Right lobe of liver (tissue), 6 donors: ENCODE results near the gene DLX3. TPM values are rescaled to one million over a fixed set of nuclear protein-coding genes. Genes with fewer than 3 reads are reported as not detected.

Experiments
- ATAC-seq, 4 donors: fragments of 200-7000 bp; cut with Tn5 transposase; one replicate each; pipeline ENCODE4 v1.9.1; 2020; ENCODE audit warnings: mild to moderate bottlenecking in 4 of 4, moderate library complexity in 4 of 4
- DNase-seq, 3 donors: peaks; one replicate each; pipeline ENCODE4 v3.0.0-alpha.2; 2020
- H3K27ac ChIP-seq, 3 donors: fragments of 200-600 bp; one replicate each; pipeline ENCODE4 v1.8.0; 2022
- H3K27me3 ChIP-seq, 2 donors: fragments of 200-600 bp; one replicate each; pipeline ENCODE4 v1.8.0; 2022
- H3K36me3 ChIP-seq, 4 donors: fragments of 200-600 bp; sonication (generic) in 1 of 4; one replicate each; pipeline versions ENCODE4 v1.5.1 to v1.8.0; 2017 to 2022; ENCODE audit warnings: control low read depth in 1 of 4
- H3K4me1 ChIP-seq, 4 donors: fragments of 200-600 bp; sonication (generic) in 1 of 4; one replicate each; pipeline versions ENCODE4 v1.5.1 to v1.8.0; 2017 to 2022; ENCODE audit warnings: control low read depth in 1 of 4
- H3K4me3 ChIP-seq, 3 donors: fragments of 200-600 bp; one replicate each; pipeline ENCODE4 v1.8.0; 2022
- H3K9me3 ChIP-seq, 4 donors: fragments of 200-600 bp; sonication (generic) in 1 of 4; one replicate each; pipeline versions ENCODE4 v1.5.1 to v1.8.0; 2017 to 2022; ENCODE audit warnings: control low read depth in 1 of 4
- POLR2A ChIP-seq: fragments of 450-650 bp; IDR thresholded peaks from one replicate; pipeline ENCODE4 v1.6.1; 2017; ENCODE audit warnings: antibody characterized with exemption, mild to moderate bottlenecking
- WGBS: methylation state at CpG from one replicate; pipeline ENCODE4 v1.1.6; 2018; ENCODE audit warnings: low coverage, low lambda C conversion rate; ENCODE audit not compliant: insufficient coverage; ENCODE audit errors: missing lambda C conversion rate; 5-methylcytosine and 5-hydroxymethylcytosine counted together
- intact Hi-C, 2 donors: fragments of 100-400 bp; cut with DNase I; formaldehyde crosslinking; loops; one replicate each; pipeline versions ENCODE4 v1.11.2 to v1.14.1; 2022
- total RNA-seq, 6 experiments: library from RNA; depleted of rRNA in 2 of 6; stranded (reverse); fragments of >200 nt in 2 of 6; fragmentation: NEBNext Ultra II Directional in 3 of 6; extraction: Animal tissue kit (Norgen Biotek cat#: 25700) in 3 of 6; gene quantifications; one replicate each; pipeline versions ENCODE4 v1.1.0 to v1.2.4, GENCODE V29; 2016 to 2023
- TF ChIP-seq, protein P1 (sequence below), 4 donors: fragments of 200-600 bp in 3 of 4; fragments of 450-650 bp in 1 of 4; IDR thresholded peaks; one replicate each; pipeline versions ENCODE4 v1.5.1 to v1.8.0; 2016 to 2022; ENCODE audit warnings: antibody characterized with exemption in 4 of 4, mild to moderate bottlenecking in 2 of 4
- donor health status: DM: no; HTN: yes; CAD: no.
- donor health status: DM: no; HTN: no; CAD: no.
- donor health status: DM: no; HTN: no; CAD: no.
- donor health status: DM: no; HTN: yes; CAD: no.
- donor health status: DM: no; HTN: yes; CAD: no.

Gene DLX3
- total RNA-seq, 6 experiments from 2014 or later: not detected

DNA sequence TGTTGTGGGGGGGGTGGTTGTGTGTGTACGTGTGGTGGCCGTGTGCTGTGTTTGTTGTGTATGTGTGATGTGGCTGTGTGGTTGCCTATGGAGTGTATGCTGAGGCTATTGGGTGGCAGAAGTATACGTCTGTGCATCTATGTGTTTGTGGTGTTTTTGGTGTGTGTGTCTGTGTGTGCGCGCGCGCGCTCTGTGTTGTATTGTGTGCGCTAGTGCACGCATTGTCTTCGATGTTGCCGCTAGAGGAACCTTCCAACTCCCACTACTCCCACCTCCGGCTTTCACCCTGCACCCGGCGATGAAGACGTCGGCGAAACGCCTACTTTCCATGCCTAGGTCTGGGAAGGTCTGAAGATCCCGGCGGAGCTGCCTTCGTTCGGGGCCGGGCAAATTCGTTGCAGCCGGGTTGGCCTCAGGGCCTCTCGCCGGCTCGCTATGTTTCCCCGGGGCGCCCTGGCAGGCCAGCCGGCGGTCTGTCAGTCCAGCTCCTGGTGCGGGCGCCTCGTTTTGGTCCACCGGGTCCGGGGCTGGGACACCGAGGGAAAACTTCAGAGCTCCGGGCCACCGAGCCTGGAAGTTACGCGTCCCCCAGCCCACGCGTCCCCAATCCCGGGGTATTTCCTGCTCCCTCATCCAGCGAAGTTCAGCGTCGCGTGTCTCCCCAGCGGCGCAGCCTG lies 31.3 kb downstream of the DLX3 start:
- Histone ChIP-seq H3K9me3 (no peaks in the 10 kb centered on the region), H3K4me3 (no peak overlapping the region), H3K27ac (no peak overlapping the region), H3K4me1 (no peaks in the 10 kb centered on the region), H3K27me3 (peaks cover 4 to 34% of the 10 kb centered on the region in 2 donors), H3K36me3 (no peaks in the 10 kb centered on the region)
- WGBS: 3% methylated on average over 6 of the region's 52 CpGs
- DNase-seq (no peak), ATAC-seq (no peak)
- TF ChIP-seq, protein P1, sequence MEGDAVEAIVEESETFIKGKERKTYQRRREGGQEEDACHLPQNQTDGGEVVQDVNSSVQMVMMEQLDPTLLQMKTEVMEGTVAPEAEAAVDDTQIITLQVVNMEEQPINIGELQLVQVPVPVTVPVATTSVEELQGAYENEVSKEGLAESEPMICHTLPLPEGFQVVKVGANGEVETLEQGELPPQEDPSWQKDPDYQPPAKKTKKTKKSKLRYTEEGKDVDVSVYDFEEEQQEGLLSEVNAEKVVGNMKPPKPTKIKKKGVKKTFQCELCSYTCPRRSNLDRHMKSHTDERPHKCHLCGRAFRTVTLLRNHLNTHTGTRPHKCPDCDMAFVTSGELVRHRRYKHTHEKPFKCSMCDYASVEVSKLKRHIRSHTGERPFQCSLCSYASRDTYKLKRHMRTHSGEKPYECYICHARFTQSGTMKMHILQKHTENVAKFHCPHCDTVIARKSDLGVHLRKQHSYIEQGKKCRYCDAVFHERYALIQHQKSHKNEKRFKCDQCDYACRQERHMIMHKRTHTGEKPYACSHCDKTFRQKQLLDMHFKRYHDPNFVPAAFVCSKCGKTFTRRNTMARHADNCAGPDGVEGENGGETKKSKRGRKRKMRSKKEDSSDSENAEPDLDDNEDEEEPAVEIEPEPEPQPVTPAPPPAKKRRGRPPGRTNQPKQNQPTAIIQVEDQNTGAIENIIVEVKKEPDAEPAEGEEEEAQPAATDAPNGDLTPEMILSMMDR (IDR thresholded peaks at IDR 0.05): no peak
- TF ChIP-seq POLR2A: no peak
- intact Hi-C loops: no loop called here

DNA sequence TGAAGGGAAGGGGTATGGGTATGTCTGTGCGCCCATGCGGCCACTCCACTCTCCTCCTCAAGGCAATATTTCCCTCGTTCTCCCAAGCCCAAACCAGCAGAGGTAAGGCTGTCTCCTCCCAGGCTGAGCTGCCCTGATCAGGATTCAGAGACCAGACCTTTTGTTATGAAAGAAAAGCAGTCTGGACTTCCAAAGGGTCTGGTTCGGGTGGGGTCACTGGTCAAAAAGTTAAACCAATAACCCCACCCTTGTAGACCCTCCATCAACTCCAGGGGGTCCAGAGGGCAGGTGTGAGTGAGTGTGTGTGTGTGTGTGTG lies 31.8 kb downstream of the DLX3 start:
- H3K9me3 ChIP-seq: no peaks in the 10 kb centered on the region
- no peak overlapping the region for H3K4me3 ChIP-seq
- no peak overlapping the region for H3K27ac ChIP-seq
- intact Hi-C loops: no loop called here
- no peak for TF ChIP-seq POLR2A
- TF ChIP-seq, protein P1 (IDR thresholded peaks at IDR 0.05): no peak
- no peak for DNase-seq
- H3K36me3 ChIP-seq: no peaks in the 10 kb centered on the region
- no peaks in the 10 kb centered on the region for H3K4me1 ChIP-seq
- WGBS: 20% methylated on average over 3 of the region's 4 CpGs
- ATAC-seq: no peak
- peaks cover 4 to 29% of the 10 kb centered on the region in 2 donors for H3K27me3 ChIP-seq

DNA sequence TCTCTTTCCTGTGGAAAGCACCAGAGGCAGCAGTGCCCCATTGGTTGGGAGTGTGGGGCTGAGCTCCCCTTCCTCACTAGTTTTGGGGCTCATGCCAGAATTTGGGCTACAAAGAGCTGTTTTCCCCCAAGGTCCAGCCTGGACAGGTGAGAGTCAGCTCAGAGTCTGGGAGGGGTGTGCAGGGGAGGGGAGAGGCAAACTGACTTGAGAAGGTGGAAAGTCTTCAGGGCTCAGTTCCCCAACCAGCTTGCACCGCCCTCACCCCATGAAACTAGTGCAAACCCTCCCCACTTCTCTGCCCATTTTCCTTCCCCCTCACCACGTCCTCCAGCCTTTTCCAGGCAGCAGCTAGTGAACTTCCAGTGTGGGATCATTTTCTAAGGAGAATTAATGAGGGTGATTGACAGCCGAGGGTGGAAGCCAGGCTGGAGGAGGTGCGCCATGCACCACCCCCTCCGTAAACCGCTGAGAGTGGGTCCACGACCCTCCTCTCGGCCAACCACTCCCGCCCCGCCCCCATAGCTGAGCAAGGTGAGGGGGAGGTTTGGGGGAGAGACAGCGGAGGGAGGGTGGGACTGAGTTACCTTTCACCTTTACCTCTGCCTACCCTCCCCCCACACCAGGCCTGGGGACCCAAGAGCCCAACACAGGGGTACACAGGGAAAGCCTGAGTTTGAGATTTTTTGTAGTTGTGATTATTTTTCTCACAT lies 32.3 kb downstream of the DLX3 start:
- H3K4me1 ChIP-seq: no peaks in the 10 kb centered on the region
- DNase-seq: no peak
- intact Hi-C loops: no loop called here
- H3K27ac ChIP-seq: no peak overlapping the region
- no peak for TF ChIP-seq POLR2A
- TF ChIP-seq, protein P1 (IDR thresholded peaks at IDR 0.05): no peak
- peaks cover 4 to 24% of the 10 kb centered on the region in 2 donors for H3K27me3 ChIP-seq
- no peaks in the 10 kb centered on the region for H3K9me3 ChIP-seq
- no peaks in the 10 kb centered on the region for H3K36me3 ChIP-seq
- no peak for ATAC-seq
- whole genome bisulfite sequencing: 7% methylated on average over 10 of the region's 11 CpGs
- H3K4me3 ChIP-seq: no peak overlapping the region

DNA sequence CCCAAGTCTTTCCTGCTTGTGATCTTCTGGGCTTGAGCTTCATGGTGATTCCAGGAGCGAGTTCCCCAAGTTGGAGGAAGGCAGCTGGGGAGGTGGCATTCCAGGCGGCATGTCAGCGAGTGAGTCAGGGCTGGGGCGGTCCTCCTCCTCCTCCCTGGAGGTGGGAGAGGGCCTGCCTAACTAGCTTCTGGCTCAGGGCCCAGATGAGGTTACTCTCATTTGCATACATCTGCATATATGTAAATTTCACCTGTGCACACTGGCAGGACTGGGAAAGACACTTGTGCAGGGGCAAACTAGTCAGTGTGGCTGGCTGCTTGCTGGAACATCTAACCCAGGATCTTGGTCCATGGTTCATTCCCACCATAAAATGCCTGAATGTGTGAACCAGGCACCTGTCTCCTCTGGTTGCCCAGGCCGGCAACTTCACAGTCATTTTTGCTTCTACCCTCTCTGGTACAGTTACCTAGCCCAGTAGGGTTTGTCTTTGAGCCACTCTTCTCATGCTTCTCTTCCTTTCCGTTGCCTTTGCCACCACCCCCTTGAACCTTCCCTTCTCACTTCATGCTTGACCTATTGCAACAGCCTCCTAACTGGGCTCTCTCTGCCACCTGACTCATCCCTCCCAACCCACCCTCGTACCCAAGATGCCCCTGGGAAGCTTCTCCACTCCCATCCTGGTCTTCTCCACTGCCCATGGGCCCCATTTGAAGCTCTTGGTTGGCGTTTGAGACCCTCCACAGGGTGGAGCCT lies 35.7 kb downstream of the DLX3 start:
- no peak overlapping the region for H3K4me3 ChIP-seq
- intact Hi-C loops: no loop called here
- no peak overlapping the region for H3K27ac ChIP-seq
- H3K27me3 ChIP-seq: peaks cover 4 to 14% of the 10 kb centered on the region in 2 donors
- DNase-seq (no peak), ATAC-seq (no peak)
- no peaks in the 10 kb centered on the region for H3K36me3 ChIP-seq
- no peaks in the 10 kb centered on the region for H3K4me1 ChIP-seq
- H3K9me3 ChIP-seq: no peaks in the 10 kb centered on the region
- 54% methylated on average over 8 of the region's 8 CpGs for WGBS
- TF ChIP-seq, protein P1 (IDR thresholded peaks at IDR 0.05): no peak
- no peak for TF ChIP-seq POLR2A
